Activated CD4-positive, alpha-beta T cell treated with anti-CD3 and anti-CD28 coated beads, Interleukin-2, amount 10 ng/mL, durations not matched to agents 7 days and 5 days (primary cell): ENCODE measurements around the gene TRAPPC2. TPM values are rescaled to one million over a fixed set of nuclear protein-coding genes. Genes with fewer than 3 reads are reported as not detected.
A peak's percentile ranks its signal among the peaks of the same experiment; 100 is the strongest.

Source experiments
- CTCF ChIA-PET: fragments of 350-600 bp; sonication (Branson Sonifier 250); formaldehyde crosslinking; loops from one replicate; lab custom pipeline; 2021; ENCODE audit warnings: antibody characterized with exemption; lab: Charles Lee
- POLR2A ChIA-PET: fragments of 350-600 bp; sonication (Branson Sonifier 250); formaldehyde crosslinking; loops from one replicate; lab custom pipeline; 2021; ENCODE audit warnings: antibody characterized with exemption; lab: Charles Lee
- DNase-seq: peaks from one replicate; pipeline ENCODE4 v3.0.0-alpha.2; 2020
- H3K27ac Mint-ChIP-seq: one replicate; pipeline ENCODE4 v1.8.0; 2021; ENCODE audit warnings: mild to moderate bottlenecking, moderate library complexity, mixed read lengths
- H3K27me3 Mint-ChIP-seq: one replicate; pipeline ENCODE4 v1.8.0; 2021; ENCODE audit warnings: mixed read lengths
- H3K36me3 Mint-ChIP-seq: one replicate; pipeline ENCODE4 v1.8.0; 2021; ENCODE audit warnings: low read depth, mixed read lengths
- H3K4me1 Mint-ChIP-seq: one replicate; pipeline ENCODE4 v1.8.0; 2021; ENCODE audit warnings: mixed read lengths
- H3K4me3 Mint-ChIP-seq: one replicate; pipeline ENCODE4 v1.8.0; 2021; ENCODE audit warnings: mild to moderate bottlenecking, moderate library complexity, mixed read lengths
- H3K9me3 Mint-ChIP-seq: one replicate; pipeline ENCODE4 v1.8.0; 2021; ENCODE audit warnings: mixed read lengths
- total RNA-seq, 2 experiments: library from RNA; stranded (reverse); gene quantifications; one replicate each; pipeline ENCODE4 v1.2.3, GENCODE V29; 2021

Gene TRAPPC2
- 10 to 100 TPM; 20.2 to 22.2 TPM for total RNA-seq

DNA sequence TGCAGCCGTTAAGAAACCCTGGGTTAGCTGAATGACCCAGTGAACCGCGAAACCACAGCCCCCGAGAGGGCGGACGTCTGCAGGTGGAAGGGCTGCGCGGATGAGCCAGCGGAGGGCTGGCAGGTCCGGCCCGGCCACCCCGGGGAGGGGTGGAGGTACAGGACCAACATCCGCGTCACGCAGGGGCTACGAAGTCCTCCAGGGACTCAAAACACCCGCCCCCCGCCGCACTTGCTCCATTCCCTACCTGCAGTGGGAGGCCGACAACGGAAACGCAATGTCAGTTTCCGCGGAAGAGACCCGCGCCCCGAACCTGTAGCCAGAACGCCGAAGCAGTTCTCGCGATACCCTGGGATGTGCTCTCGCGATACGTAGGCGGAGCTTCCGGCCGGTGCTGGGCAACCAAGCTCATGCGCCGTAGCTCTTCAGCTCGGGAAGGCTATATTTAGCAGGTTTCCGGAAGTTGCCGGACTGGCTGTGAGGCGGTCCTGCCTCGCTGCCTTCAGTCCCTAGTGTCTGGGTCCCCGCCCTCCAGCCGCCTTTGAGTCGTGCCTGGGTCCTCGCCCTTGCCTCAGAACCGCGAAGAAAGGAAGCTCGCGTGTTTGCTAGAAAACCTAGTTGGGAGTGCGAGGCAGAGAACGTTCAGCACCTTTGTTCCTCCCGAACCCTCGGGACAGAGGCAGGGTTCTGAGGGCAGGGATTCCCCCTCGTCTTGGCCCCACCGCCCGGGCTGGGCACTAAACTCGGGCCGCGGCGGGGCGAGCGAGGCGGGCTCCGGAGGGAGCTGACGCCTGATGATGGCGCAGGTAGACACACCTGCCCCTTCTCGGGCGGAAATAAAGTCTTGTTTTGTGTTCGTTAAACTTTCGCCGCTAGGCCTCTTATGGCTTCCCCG is at the start of gene TRAPPC2, which contains the start of gene OFD1:
Gene TRAPPC2, minus strand, starts transcription at position 343 of the 895 bp plus-strand sequence. CDS start 14,657 bp downstream, outside the sequence.
Gene OFD1, plus strand, starts transcription at position 471 of the 895 bp plus-strand sequence. Its CDS starts 324 bp downstream, at position 795.
- Mint-ChIP-seq H3K9me3 (no peaks in the 10 kb centered on the region), H3K4me1 (peaks cover 47% of the 10 kb centered on the region), H3K27me3 (no peaks in the 10 kb centered on the region), H3K4me3 (peak within 1 kb of the TSS; percentile 87), H3K36me3 (peaks cover 48% of the 10 kb centered on the region), H3K27ac (peak within 1 kb of the TSS; percentile 98)
- ChIA-PET POLR2A (interaction anchor here (0.5 to 0.6 kb wide), 3 partner anchors 395 to 785 kb away, joined by 3 to 4 read pairs (median 3); no protein-coding TSS in a partner anchor), CTCF (interaction anchor here (0.8 to 3.6 kb wide), 8 partner anchors 8 to 1931 kb away, joined by 3 to 16 read pairs (median 3); no protein-coding TSS in a partner anchor)
- peak; percentile 92 for DNase-seq

DNA sequence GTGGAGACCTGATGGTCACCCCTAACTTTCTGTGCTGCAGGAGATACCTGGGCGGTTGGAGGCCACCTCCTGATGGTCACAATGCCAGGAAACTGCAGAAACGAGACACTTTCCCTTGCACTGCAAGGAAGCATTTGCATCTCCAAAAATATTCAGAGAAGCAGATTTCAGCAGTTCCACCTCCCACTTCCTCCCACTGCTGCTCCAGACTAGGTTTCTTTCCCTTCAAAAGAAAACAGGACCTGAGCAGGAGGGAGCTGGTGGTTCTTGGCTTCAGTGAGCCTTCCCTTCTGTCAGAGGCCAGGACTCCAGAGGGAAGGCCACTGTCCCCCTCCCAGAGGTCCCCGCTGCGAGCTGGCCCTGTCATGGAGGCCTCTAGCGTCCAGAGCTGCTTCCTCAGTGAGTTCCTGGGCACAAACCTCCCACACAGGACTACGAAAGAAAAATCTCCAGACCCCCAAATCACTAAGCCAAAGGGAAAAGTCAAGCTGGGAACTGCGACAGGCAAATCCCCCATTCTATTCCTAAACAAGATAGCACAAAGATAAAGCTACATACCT is 46.5 kb upstream of the TRAPPC2 start:
- Mint-ChIP-seq H3K4me1 (no peaks in the 10 kb centered on the region), H3K27me3 (no peaks in the 10 kb centered on the region), H3K9me3 (no peaks in the 10 kb centered on the region), H3K36me3 (peaks cover 2% of the 10 kb centered on the region), H3K27ac (no peak overlapping the region), H3K4me3 (no peak overlapping the region)
- ChIA-PET POLR2A (no interaction called here), CTCF (interaction anchor here (0.5 kb wide), 1 partner anchor 166 kb away, joined by 3 read pairs; no protein-coding TSS in a partner anchor)
- DNase-seq = no peak

DNA sequence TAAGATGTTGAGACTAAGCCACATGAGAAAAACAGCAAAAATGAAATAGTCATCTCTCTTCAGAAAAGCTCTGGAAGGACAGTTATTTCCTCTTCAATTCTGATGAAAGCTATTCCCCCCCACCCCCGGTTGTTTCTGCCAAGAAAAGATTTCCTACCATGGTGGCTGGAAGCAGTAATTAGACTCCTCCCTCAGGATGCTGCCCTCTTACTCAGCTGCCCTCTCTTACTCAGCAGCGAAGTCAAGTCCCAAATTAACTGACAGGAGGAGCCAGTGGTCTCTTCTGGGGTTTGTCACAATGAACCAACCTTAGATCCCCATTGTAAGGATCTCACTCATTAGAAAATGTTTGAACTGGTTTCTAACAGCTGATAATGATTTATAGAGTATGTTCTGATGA is 44.5 kb upstream of the TRAPPC2 start:
- H3K27me3 Mint-ChIP-seq = no peaks in the 10 kb centered on the region
- no peak overlapping the region for H3K4me3 Mint-ChIP-seq
- H3K27ac Mint-ChIP-seq = no peak overlapping the region
- DNase-seq = no peak
- H3K36me3 Mint-ChIP-seq = peaks cover 10% of the 10 kb centered on the region
- no peaks in the 10 kb centered on the region for H3K9me3 Mint-ChIP-seq
- ChIA-PET POLR2A (no interaction called here), CTCF (no interaction called here)
- H3K4me1 Mint-ChIP-seq = no peaks in the 10 kb centered on the region

DNA sequence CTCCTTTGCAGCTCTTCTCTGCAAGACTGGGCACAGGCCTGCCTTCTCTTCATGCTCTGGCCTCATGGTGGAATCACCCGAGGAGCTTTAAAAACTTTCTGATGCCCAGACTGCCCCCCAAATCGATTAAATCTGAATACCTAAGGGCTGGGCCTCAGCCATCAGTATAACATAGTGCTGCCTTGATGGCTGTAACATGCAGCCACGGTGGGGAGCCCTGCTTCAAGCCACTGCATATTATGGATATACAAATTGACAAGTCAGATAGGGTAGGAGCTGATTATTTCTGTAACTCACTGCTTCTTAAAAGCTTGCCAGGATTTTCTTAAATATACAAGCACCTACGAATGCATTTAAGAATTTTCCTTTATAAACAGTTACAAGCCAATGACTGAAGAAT is 42.0 kb upstream of the TRAPPC2 start:
- Mint-ChIP-seq H3K27ac (no peak overlapping the region), H3K4me1 (no peaks in the 10 kb centered on the region), H3K9me3 (no peaks in the 10 kb centered on the region), H3K27me3 (no peaks in the 10 kb centered on the region), H3K36me3 (peaks cover 13% of the 10 kb centered on the region), H3K4me3 (no peak overlapping the region)
- POLR2A ChIA-PET = no interaction called here
- no peak for DNase-seq
- CTCF ChIA-PET = interaction anchor here (1.5 kb wide), 1 partner anchor 23 kb away, joined by 3 read pairs; no protein-coding TSS in a partner anchor

DNA sequence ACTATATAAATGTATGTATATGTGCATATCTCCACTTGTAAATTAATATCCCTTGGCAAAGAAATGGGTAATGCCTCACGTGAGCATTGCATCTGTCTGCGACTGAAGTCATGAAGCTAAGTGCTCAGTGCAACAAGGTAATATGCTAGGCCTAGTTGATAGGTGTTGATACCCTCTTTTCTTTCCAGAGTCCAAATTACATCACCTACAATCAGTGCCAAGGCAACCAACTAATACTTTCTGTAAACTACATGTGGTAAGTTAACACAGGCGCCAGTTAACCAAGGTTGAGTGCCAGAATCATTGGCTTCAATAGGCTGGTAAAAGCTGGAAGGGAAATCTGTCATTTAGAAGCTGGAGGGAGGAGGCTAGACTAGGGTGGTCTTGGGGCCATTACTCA is 41.4 kb upstream of the TRAPPC2 start:
- no peak overlapping the region for H3K4me3 Mint-ChIP-seq
- ChIA-PET CTCF (interaction anchor here (1.5 kb wide), 1 partner anchor 24 kb away, joined by 3 read pairs; no protein-coding TSS in a partner anchor), POLR2A (no interaction called here)
- H3K27me3 Mint-ChIP-seq = no peaks in the 10 kb centered on the region
- H3K27ac Mint-ChIP-seq = no peak overlapping the region
- peaks cover 13% of the 10 kb centered on the region for H3K36me3 Mint-ChIP-seq
- no peaks in the 10 kb centered on the region for H3K9me3 Mint-ChIP-seq
- DNase-seq = no peak
- no peaks in the 10 kb centered on the region for H3K4me1 Mint-ChIP-seq

DNA sequence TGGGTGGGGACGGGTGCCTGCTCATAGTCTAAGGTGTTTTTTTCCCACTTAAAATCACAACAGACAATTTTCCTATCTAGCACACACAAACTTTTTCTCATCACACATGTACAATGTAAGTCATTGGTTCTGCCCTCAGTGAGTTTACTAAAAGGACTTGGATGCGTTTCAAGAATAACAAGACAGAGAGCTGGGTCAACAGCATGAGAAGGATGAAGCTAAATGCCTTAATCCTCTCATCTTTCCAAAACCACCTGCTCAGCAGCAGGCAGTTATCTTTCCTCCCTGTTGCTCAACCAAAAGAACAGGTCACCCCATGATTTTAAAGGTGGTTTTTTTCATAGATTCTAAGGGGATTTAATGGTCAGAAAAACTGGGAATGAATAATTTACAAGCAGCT is 40.3 kb upstream of the TRAPPC2 start:
- H3K9me3 Mint-ChIP-seq = no peaks in the 10 kb centered on the region
- peaks cover 2% of the 10 kb centered on the region for H3K4me1 Mint-ChIP-seq
- no peaks in the 10 kb centered on the region for H3K27me3 Mint-ChIP-seq
- no peak overlapping the region for H3K4me3 Mint-ChIP-seq
- CTCF ChIA-PET = interaction anchor here (1.5 kb wide), 1 partner anchor 25 kb away, joined by 3 read pairs; no protein-coding TSS in a partner anchor
- no peak for DNase-seq
- no peak overlapping the region for H3K27ac Mint-ChIP-seq
- POLR2A ChIA-PET = no interaction called here
- H3K36me3 Mint-ChIP-seq = peaks cover 20% of the 10 kb centered on the region

DNA sequence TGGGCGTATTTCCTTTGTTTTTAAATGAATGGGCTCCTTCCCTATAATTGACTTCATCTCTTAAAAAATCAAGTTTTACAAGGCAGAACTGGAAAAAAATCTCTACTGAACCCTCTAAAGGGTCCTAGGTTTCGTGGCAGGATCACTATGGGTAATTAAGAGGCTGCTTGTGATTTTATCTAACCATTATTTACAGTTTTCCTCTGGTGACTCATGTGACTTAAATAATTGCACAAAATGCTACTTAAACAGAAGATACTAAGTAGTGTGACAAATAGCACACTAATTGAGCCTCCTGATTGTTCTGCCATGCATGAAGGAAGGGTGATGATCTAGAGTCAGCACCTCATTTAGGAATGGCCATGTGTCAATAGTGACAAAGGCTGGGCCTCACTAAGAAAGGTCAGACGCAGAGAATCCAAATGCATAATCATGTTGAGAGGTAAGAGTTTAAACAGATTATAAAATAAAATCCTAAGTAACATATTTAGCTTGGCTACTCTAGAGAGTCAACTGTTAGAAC is 35.7 kb upstream of the TRAPPC2 start:
- Mint-ChIP-seq H3K36me3 (peaks cover 36% of the 10 kb centered on the region), H3K27ac (no peak overlapping the region), H3K27me3 (no peaks in the 10 kb centered on the region), H3K4me1 (peaks cover 2% of the 10 kb centered on the region), H3K9me3 (no peaks in the 10 kb centered on the region), H3K4me3 (no peak overlapping the region)
- CTCF ChIA-PET = interaction anchor here (0.5 kb wide), 1 partner anchor 179 kb away, joined by 3 read pairs; no protein-coding TSS in a partner anchor
- POLR2A ChIA-PET = no interaction called here
- no peak for DNase-seq

DNA sequence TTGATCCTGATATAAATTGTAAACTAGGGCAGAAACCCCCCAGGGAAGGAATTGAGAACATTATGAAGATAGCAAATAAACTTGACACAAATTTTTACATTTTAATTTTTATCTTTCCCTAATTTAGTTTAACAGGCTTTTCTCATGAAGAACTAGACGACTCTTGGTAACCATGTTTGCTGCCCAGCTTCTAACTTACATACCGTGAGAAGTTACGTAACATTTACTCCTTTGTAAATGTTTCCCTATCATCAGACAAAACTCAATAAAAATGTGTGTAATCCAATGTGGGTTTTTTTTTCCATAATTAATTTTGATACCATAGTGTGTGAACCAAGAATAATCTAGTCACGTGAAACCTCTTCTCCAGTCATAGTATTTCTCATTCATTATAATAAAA is 34.5 kb upstream of the TRAPPC2 start:
- no peak overlapping the region for H3K27ac Mint-ChIP-seq
- ChIA-PET CTCF (no interaction called here), POLR2A (no interaction called here)
- no peak for DNase-seq
- peaks cover 31% of the 10 kb centered on the region for H3K36me3 Mint-ChIP-seq
- H3K9me3 Mint-ChIP-seq = no peaks in the 10 kb centered on the region
- H3K27me3 Mint-ChIP-seq = no peaks in the 10 kb centered on the region
- peaks cover 2% of the 10 kb centered on the region for H3K4me1 Mint-ChIP-seq
- no peak overlapping the region for H3K4me3 Mint-ChIP-seq

DNA sequence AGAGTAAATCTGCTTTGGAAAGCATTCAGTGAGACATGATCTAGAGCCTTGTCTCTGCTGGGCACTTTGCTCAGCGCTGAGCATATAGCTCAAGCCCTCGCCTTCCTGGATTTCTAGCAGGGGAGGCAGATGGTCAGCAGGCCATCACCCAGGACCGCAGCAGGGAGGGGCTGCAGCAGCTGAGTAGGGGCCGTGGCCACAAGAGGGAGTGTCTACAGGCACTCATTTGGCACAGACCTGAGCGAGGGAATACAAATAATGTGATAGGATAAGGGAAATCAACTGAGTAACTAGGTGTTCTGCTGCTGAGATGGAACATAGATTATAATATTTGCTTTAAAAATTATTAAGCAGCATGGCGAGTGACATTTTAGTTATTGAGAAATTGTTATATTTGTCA is 30.3 kb upstream of the TRAPPC2 start:
- DNase-seq = no peak
- Mint-ChIP-seq H3K4me1 (peaks cover 5% of the 10 kb centered on the region), H3K9me3 (no peaks in the 10 kb centered on the region), H3K4me3 (no peak overlapping the region), H3K36me3 (peaks cover 27% of the 10 kb centered on the region), H3K27ac (no peak overlapping the region), H3K27me3 (no peaks in the 10 kb centered on the region)
- CTCF ChIA-PET = interaction anchor here (0.6 to 1.4 kb wide), 2 partner anchors 106 to 1992 kb away, joined by 3 to 4 read pairs; no protein-coding TSS in a partner anchor
- POLR2A ChIA-PET = no interaction called here

DNA sequence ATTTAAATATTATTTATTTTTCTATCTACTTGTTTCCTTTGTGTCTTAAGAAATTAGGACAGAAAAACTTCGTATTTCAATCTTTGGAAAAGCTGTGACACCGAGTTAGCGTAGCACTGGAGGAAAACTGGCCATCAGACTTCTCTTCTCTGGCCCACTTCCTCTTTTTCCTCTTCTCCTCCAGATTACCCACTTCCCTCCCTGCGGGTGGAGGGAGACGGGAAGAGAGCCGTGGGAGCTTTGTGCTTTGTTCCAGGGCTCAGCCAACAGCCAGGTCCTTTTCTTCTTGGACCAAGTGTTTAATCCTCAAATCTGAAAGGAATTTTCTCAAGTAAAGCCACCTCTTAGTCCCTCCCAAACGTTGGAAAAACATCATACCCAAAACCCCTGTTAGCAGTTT is 29.9 kb upstream of the TRAPPC2 start:
- ChIA-PET CTCF (interaction anchor here (0.6 to 1.4 kb wide), 2 partner anchors 106 to 1992 kb away, joined by 3 to 4 read pairs; no protein-coding TSS in a partner anchor), POLR2A (no interaction called here)
- Mint-ChIP-seq H3K9me3 (no peaks in the 10 kb centered on the region), H3K4me3 (no peak overlapping the region), H3K27ac (no peak overlapping the region), H3K27me3 (no peaks in the 10 kb centered on the region), H3K36me3 (peaks cover 26% of the 10 kb centered on the region), H3K4me1 (peaks cover 5% of the 10 kb centered on the region)
- no peak for DNase-seq

DNA sequence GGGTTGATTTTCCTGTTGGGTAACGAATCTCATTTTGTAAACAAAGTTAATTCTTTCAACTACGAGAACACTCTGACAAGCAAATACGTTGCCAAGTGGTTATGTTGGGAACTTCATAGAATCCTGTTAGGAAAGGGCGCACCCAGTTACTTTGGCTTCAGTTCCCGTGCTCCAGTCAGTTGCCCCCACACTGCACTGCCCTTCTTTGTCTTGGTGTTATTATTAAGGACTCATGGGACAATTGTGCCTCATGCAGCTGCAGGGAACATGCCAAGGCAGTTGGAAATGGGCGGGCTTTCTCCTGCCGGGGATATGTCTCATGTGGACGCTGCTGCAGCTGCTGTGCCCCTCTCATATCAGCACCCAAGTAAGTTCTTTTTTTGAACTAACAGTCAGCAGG is 29.1 kb upstream of the TRAPPC2 start:
- no peaks in the 10 kb centered on the region for H3K27me3 Mint-ChIP-seq
- CTCF ChIA-PET = interaction anchor here (1.4 kb wide), 1 partner anchor 105 kb away, joined by 3 read pairs; no protein-coding TSS in a partner anchor

DNA sequence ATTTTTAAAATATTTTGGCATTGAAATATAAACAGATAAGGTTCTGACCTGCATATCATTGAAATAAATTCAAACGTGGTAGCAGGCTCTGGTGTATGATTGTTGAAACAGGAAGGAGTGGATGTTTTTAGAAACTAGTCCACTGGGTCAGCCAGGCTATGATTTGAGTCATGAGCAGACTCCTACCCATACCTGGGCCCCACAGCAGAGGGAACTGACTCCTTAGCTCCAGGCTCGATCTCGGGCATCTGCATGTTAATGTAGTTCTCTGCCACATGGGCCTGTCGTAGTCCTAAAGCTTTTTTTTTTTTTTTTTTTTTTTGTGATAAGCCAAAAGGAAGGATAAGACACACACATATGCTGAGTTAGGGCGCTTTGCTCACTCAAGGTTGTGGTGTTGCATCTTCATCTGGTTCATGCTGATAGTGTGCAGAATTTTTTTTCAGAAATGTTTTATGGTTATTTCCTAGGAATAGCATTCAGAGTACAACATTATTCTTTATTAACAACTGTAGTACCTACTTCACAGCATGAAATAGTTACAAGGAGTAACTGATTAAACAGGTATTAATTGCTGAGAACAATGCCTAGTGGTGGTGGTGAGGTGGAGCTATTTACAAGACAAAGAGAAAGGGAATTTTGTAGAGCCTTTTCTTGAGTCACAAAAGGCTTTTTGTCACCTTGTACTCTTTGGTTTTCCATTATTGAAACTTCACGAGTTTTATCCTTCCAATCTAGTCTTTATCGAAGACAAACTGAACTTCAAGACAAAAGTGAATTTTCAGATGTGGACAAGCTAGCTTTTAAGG is 27.4 kb upstream of the TRAPPC2 start:
- Mint-ChIP-seq H3K4me3 (no peak overlapping the region), H3K27ac (no peak overlapping the region), H3K36me3 (peaks cover 23% of the 10 kb centered on the region), H3K4me1 (peaks cover 5% of the 10 kb centered on the region), H3K9me3 (no peaks in the 10 kb centered on the region), H3K27me3 (no peaks in the 10 kb centered on the region)
- ChIA-PET CTCF (interaction anchor here (0.6 to 0.8 kb wide), 2 partner anchors 111 to 1125 kb away, joined by 3 read pairs; no protein-coding TSS in a partner anchor), POLR2A (no interaction called here)
- no peak for DNase-seq

More for the DNA sequence above, 29.1 kb upstream of the TRAPPC2 start:
- no peak overlapping the region for H3K4me3 Mint-ChIP-seq
- peaks cover 27% of the 10 kb centered on the region for H3K36me3 Mint-ChIP-seq
- no peak overlapping the region for H3K27ac Mint-ChIP-seq
- peaks cover 5% of the 10 kb centered on the region for H3K4me1 Mint-ChIP-seq
- H3K9me3 Mint-ChIP-seq = no peaks in the 10 kb centered on the region
- DNase-seq = no peak
- POLR2A ChIA-PET = no interaction called here
